ENCODE results near the gene CCDC12.

CCDC12 gene

GRCh38 chr3:46955157-46955556 lies 21.4 kb downstream of the CCDC12 start:
- no peak for TF ChIP-seq CTCF (IDR thresholded peaks at IDR 0.05; ENCODE audit: low read depth, low read length, missing control alignments)
- DNase-seq (ENCODE audit: extremely low read depth, low read depth), result no peak
- H3K4me3 ChIP-seq (replicated peaks; ENCODE audit: low read depth, low read length), result no peak overlapping the region

DNA sequence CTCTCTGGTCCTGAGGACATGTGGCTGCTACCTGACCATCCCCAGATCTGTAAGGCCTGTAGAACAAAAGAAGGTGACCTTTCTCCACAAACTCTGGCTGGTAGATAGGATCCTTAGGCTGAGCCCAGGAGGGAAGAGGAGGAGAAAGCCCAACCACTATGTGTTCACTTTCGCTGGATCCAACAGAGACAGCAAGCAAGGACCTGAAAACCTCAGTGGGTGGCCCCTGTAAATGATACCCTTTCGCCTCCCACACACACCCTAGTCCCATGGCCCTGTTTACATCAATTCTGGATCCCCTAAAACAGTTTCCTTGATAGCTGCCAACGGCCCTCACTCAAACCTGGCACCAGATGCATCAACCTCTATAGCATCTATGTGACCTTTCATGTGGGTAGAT lies 22.4 kb downstream of the CCDC12 start:
- no peak overlapping the region for H3K4me3 ChIP-seq (replicated peaks; ENCODE audit: low read depth, low read length)
- DNase-seq (ENCODE audit: extremely low read depth, low read depth), result no peak
- no peak for TF ChIP-seq CTCF (IDR thresholded peaks at IDR 0.05; ENCODE audit: low read depth, low read length, missing control alignments)

DNA sequence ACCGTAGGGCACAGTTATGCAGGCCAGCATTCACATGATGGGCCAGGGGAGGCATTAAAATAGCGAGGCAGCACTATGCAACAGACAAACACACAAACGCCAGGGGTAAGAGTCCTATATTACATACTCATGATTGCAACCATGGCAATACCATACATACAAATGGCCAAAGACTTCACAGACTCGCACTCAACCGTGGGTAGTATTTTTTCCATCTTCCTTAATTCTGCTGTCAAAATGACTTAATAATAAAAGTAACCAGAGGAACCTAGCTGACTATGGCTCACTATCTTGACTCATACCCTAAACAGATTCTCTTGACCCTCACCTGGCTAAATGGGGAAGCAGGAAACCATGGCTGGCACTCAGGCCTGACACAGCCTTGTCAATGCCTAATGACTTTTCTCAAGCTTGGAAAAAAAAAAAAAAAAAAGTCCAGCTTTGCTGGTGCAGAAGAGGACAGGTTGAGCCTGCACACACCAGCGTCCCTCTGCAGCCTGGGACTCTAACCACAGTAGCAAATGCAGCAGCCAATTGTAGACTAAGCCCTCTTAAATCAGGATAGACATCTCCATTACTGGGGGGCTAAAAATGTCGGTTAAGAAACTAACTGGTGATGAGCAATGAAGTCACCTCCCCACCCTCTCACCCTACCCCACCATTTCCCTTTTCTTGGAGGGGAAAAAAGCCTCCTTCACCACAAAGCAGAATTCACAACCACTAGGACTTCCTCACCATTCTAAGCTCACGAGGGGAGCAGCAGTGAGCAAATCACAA lies 23.1 kb downstream of the CCDC12 start:
- no peak overlapping the region for H3K4me3 ChIP-seq (replicated peaks; ENCODE audit: low read depth, low read length)
- no peak for TF ChIP-seq CTCF (IDR thresholded peaks at IDR 0.05; ENCODE audit: low read depth, low read length, missing control alignments)
- no peak for DNase-seq (ENCODE audit: extremely low read depth, low read depth)

GRCh38 chr3:46952813-46953212 lies 23.7 kb downstream of the CCDC12 start:
- no peak for DNase-seq (ENCODE audit: extremely low read depth, low read depth)
- TF ChIP-seq CTCF (IDR thresholded peaks at IDR 0.05; ENCODE audit: low read depth, low read length, missing control alignments), result no peak
- H3K4me3 ChIP-seq (replicated peaks; ENCODE audit: low read depth, low read length), result no peak overlapping the region

DNA sequence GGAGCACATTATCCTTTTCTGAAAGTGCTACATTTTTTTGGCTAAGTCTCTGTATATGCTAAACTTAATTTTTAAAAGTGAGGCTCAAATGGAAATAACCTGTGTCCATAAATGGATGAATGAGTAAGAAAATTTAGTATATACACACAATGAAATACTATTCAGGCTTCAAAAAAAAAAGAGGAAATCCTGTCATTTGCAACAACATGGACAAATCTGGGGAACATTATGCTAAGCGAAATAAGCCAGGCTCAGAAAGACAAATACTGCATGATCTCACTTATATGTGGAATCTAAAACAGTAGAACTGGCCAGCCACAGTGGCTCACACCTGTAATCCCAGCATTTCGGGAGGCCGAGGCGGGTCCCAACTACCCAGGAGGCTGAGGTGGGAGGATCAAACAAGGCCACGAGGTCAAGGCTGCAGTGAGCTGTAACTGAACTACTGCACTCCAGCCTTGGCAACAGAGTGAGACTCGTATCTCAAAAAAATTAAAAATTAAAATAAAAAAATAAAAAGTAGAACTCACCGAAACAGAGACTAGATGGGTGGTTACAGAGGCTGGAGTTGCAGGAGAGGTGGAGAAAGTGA lies 25.8 kb downstream of the CCDC12 start:
- no peak overlapping the region for H3K4me3 ChIP-seq (replicated peaks; ENCODE audit: low read depth, low read length)
- TF ChIP-seq CTCF (IDR thresholded peaks at IDR 0.05; ENCODE audit: low read depth, low read length, missing control alignments), result no peak
- no peak for DNase-seq (ENCODE audit: extremely low read depth, low read depth)

DNA sequence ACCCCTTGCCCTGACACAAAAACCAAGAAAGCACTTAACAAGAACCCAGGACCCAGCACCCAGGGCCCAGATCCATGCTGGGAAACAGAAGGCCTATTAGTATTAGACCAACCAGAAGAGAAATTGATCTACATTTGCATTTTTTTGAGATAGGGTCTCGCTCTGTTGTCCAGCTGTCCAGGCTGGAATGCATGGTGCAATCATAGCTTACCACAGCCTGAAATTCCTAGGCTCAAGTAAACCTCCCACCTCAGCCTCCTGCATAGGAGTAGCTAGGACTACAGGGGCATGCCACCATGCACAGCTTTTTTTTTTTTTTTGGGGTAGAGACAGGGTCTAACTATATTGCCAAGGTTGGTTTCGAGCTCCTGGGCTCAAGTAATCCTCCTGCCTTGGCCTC lies 26.4 kb downstream of the CCDC12 start:
- TF ChIP-seq CTCF (IDR thresholded peaks at IDR 0.05; ENCODE audit: low read depth, low read length, missing control alignments), result no peak
- no peak for DNase-seq (ENCODE audit: extremely low read depth, low read depth)
- no peak overlapping the region for H3K4me3 ChIP-seq (replicated peaks; ENCODE audit: low read depth, low read length)
